AG09319 (cell line): ENCODE data around the gene ARHGAP8.

Experiments used
- DNase-seq: peaks from one replicate; pipeline ENCODE4 v3.0.0-alpha.2; 2010; ENCODE audit warnings: low read depth; ENCODE audit errors: extremely low read depth
- CTCF ChIP-seq: IDR thresholded peaks from 2 replicates; pipeline ENCODE4 v1.5.1; 2011; ENCODE audit warnings: low read depth, mild to moderate bottlenecking, inconsistent platforms, low read length, moderate library complexity

ARHGAP8 gene

GRCh38 chr22:44714703-44715350 is 37.5 kb upstream of the ARHGAP8 start:
- no peak for DNase-seq
- no peak for TF ChIP-seq CTCF

- no peak for DNase-seq
- no peak for TF ChIP-seq CTCF
Observed at GRCh38 chr22:44718418-44718817, 34.0 kb upstream of the ARHGAP8 start.

- DNase-seq = no peak
Observed at GRCh38 chr22:44719586-44720368, 32.6 kb upstream of the ARHGAP8 start.

GRCh38 chr22:44721213-44721612 is 31.2 kb upstream of the ARHGAP8 start:
- no peak for TF ChIP-seq CTCF
- DNase-seq = no peak

More at GRCh38 chr22:44719586-44720368, 32.6 kb upstream of the ARHGAP8 start:
- TF ChIP-seq CTCF = no peak

GRCh38 chr22:44722611-44723010 is 29.8 kb upstream of the ARHGAP8 start:
- no peak for DNase-seq
- no peak for TF ChIP-seq CTCF

GRCh38 chr22:44723801-44724200 is 28.6 kb upstream of the ARHGAP8 start:
- TF ChIP-seq CTCF = no peak
- no peak for DNase-seq

GRCh38 chr22:44724416-44724815 is 28.0 kb upstream of the ARHGAP8 start:
- no peak for DNase-seq
- no peak for TF ChIP-seq CTCF
